A204.1 (cell line): Measurements from ENCODE around the gene SOX14.

Experiments used
- FAIRE-seq: peaks from 2 replicates; lab custom pipeline; 2012; peaks lifted over from hg19 to GRCh38; lab: Jason Lieb, UNC

Gene SOX14

GRCh38 chr3:137764001-137764433 is at the start of gene SOX14:
Gene SOX14 (plus strand): TSS chr3:137764315. CDS start chr3:137764785, 470 bp downstream.
- FAIRE-seq = no peak

GRCh38 chr3:137714551-137714950 is 49.6 kb upstream of the SOX14 start:
- FAIRE-seq = no peak

GRCh38 chr3:137724240-137724639 is 39.9 kb upstream of the SOX14 start:
- FAIRE-seq = no peak

- no peak for FAIRE-seq
Measured at GRCh38 chr3:137737208-137737607, 26.9 kb upstream of the SOX14 start.

GRCh38 chr3:137738710-137739109 is 25.4 kb upstream of the SOX14 start:
- no peak for FAIRE-seq

- no peak for FAIRE-seq
Measured at GRCh38 chr3:137743608-137744007, 20.5 kb upstream of the SOX14 start.

- no peak for FAIRE-seq
Measured at GRCh38 chr3:137746808-137747207, 17.3 kb upstream of the SOX14 start.

GRCh38 chr3:137759505-137759904 is 4.6 kb upstream of the SOX14 start:
- no peak for FAIRE-seq

- no peak for FAIRE-seq
Measured at GRCh38 chr3:137760341-137761098, 3.6 kb upstream of the SOX14 start.

GRCh38 chr3:137761099-137761562 is 3.0 kb upstream of the SOX14 start:
- FAIRE-seq = no peak

- FAIRE-seq = no peak
Measured at GRCh38 chr3:137761563-137762503, 2.3 kb upstream of the SOX14 start.

- no peak for FAIRE-seq
Measured at GRCh38 chr3:137762674-137763593, 1.2 kb upstream of the SOX14 start.

GRCh38 chr3:137763594-137763938 is 549 bp upstream of the SOX14 start:
- no peak for FAIRE-seq

GRCh38 chr3:137764563-137765309 is 621 bp downstream of the SOX14 start:
- FAIRE-seq = no peak

GRCh38 chr3:137765310-137766033 is 1.4 kb downstream of the SOX14 start:
- FAIRE-seq = no peak

- no peak for FAIRE-seq
Measured at GRCh38 chr3:137766041-137766875, 2.1 kb downstream of the SOX14 start.

- no peak for FAIRE-seq
Measured at GRCh38 chr3:137766876-137767537, 2.9 kb downstream of the SOX14 start.

GRCh38 chr3:137767538-137768360 is 3.6 kb downstream of the SOX14 start:
- FAIRE-seq = no peak
